ENCODE results near the gene RSPO3. TPM values are rescaled to one million over a fixed set of nuclear protein-coding genes. Genes with fewer than 3 reads are reported as not detected.

RSPO3 gene
- total RNA-seq, 2 experiments from 2014 or later, result not detected

- H3K9me2 ChIP-seq (ENCODE audit: insufficient read depth, low read length), result no peaks in the 10 kb centered on the region
- H3K79me2 ChIP-seq (ENCODE audit: insufficient read depth, low read depth, low read length), result no peaks in the 10 kb centered on the region
- no peak for DNase-seq (ENCODE audit: low spot score)
- H3K27ac ChIP-seq (ENCODE audit: low read depth, low read length, poor library complexity, severe bottlenecking), result no peak overlapping the region
- no peaks in the 10 kb centered on the region for H3K4me1 ChIP-seq (ENCODE audit: insufficient read depth, low read length, poor library complexity, severe bottlenecking)
- H3K9me3 ChIP-seq (ENCODE audit: low read length), result no peaks in the 10 kb centered on the region
- TF ChIP-seq CTCF (conservative IDR thresholded peaks at IDR 0.05; ENCODE audit: low read length) (no peak), EZH2phosphoT487 (IDR thresholded peaks at IDR 0.05; ENCODE audit: borderline replicate concordance, low read depth, low read length) (no peak)
- no TSS peak for BruUV-seq (replicated peaks)
- intact Hi-C loops (cut with micrococcal nuclease; ENCODE audit: unreplicated experiment), result no loop called here
- ChIA-PET POLR2A (no interaction called here), CTCF (ENCODE audit: unreplicated experiment) (no interaction called here)
- H3K4me3 ChIP-seq (ENCODE audit: low read depth, low read length, poor library complexity, severe bottlenecking), result no peak overlapping the region
- no peak overlapping the region for H3K4me2 ChIP-seq (ENCODE audit: low read length)
- no peaks in the 10 kb centered on the region for H4K20me1 ChIP-seq (ENCODE audit: insufficient read depth, low read length)
- no peak overlapping the region for H2AFZ ChIP-seq (ENCODE audit: low read length)
- no peaks in the 10 kb centered on the region for H3K36me3 ChIP-seq (ENCODE audit: insufficient read depth, low read length)
Observed at GRCh38 chr6:127200114-127200513, 81.6 kb downstream of the RSPO3 start.

GRCh38 chr6:127201321-127201720 is 82.8 kb downstream of the RSPO3 start:
- no peak overlapping the region for H2AFZ ChIP-seq (ENCODE audit: low read length)
- no peak overlapping the region for H3K4me2 ChIP-seq (ENCODE audit: low read length)
- no TSS peak for BruUV-seq (replicated peaks)
- H3K4me1 ChIP-seq (ENCODE audit: insufficient read depth, low read length, poor library complexity, severe bottlenecking), result no peaks in the 10 kb centered on the region
- no peak for DNase-seq (ENCODE audit: low spot score)
- H3K36me3 ChIP-seq (ENCODE audit: insufficient read depth, low read length), result no peaks in the 10 kb centered on the region
- intact Hi-C loops (cut with micrococcal nuclease; ENCODE audit: unreplicated experiment), result no loop called here
- TF ChIP-seq CTCF (conservative IDR thresholded peaks at IDR 0.05; ENCODE audit: low read length) (no peak), EZH2phosphoT487 (IDR thresholded peaks at IDR 0.05; ENCODE audit: borderline replicate concordance, low read depth, low read length) (no peak)
- no peaks in the 10 kb centered on the region for H3K79me2 ChIP-seq (ENCODE audit: insufficient read depth, low read depth, low read length)
- no peak overlapping the region for H3K4me3 ChIP-seq (ENCODE audit: low read depth, low read length, poor library complexity, severe bottlenecking)
- no peaks in the 10 kb centered on the region for H3K9me2 ChIP-seq (ENCODE audit: insufficient read depth, low read length)
- H4K20me1 ChIP-seq (ENCODE audit: insufficient read depth, low read length), result no peaks in the 10 kb centered on the region
- no peak overlapping the region for H3K27ac ChIP-seq (ENCODE audit: low read depth, low read length, poor library complexity, severe bottlenecking)
- ChIA-PET POLR2A (interaction anchor here (1.1 kb wide), 1 partner anchor 13 kb away, joined by 4 read pairs; no protein-coding TSS in a partner anchor), CTCF (ENCODE audit: unreplicated experiment) (no interaction called here)
- no peaks in the 10 kb centered on the region for H3K9me3 ChIP-seq (ENCODE audit: low read length)

- Histone ChIP-seq H3K9me3 (ENCODE audit: low read length) (no peaks in the 10 kb centered on the region), H3K4me3 (ENCODE audit: low read depth, low read length, poor library complexity, severe bottlenecking) (no peak overlapping the region), H3K9me2 (ENCODE audit: insufficient read depth, low read length) (no peaks in the 10 kb centered on the region), H3K4me1 (ENCODE audit: insufficient read depth, low read length, poor library complexity, severe bottlenecking) (no peaks in the 10 kb centered on the region), H3K4me2 (ENCODE audit: low read length) (no peak overlapping the region), H4K20me1 (ENCODE audit: insufficient read depth, low read length) (no peaks in the 10 kb centered on the region), H3K79me2 (ENCODE audit: insufficient read depth, low read depth, low read length) (no peaks in the 10 kb centered on the region), H3K36me3 (ENCODE audit: insufficient read depth, low read length) (no peaks in the 10 kb centered on the region), H3K27ac (ENCODE audit: low read depth, low read length, poor library complexity, severe bottlenecking) (no peak overlapping the region), H2AFZ (ENCODE audit: low read length) (no peak overlapping the region)
- POLR2A ChIA-PET, result interaction anchor here (0.7 kb wide), 1 partner anchor 314 kb away, joined by 3 read pairs; no protein-coding TSS in a partner anchor
- CTCF ChIA-PET (ENCODE audit: unreplicated experiment), result no interaction called here
- no peak for DNase-seq (ENCODE audit: low spot score)
- BruUV-seq (replicated peaks), result no TSS peak
- intact Hi-C loops (cut with micrococcal nuclease; ENCODE audit: unreplicated experiment), result no loop called here
- TF ChIP-seq EZH2phosphoT487 (IDR thresholded peaks at IDR 0.05; ENCODE audit: borderline replicate concordance, low read depth, low read length) (no peak), CTCF (conservative IDR thresholded peaks at IDR 0.05; ENCODE audit: low read length) (no peak)
Observed at GRCh38 chr6:127202676-127203075, 84.2 kb downstream of the RSPO3 start.
